ENCODE results near the gene KIAA0825.
"Not testable (repeated sequence)": the region's sequence is repeated elsewhere in the genome, so short reads cannot be mapped to it uniquely, and the experiment has no call there.

KIAA0825 gene

DNA sequence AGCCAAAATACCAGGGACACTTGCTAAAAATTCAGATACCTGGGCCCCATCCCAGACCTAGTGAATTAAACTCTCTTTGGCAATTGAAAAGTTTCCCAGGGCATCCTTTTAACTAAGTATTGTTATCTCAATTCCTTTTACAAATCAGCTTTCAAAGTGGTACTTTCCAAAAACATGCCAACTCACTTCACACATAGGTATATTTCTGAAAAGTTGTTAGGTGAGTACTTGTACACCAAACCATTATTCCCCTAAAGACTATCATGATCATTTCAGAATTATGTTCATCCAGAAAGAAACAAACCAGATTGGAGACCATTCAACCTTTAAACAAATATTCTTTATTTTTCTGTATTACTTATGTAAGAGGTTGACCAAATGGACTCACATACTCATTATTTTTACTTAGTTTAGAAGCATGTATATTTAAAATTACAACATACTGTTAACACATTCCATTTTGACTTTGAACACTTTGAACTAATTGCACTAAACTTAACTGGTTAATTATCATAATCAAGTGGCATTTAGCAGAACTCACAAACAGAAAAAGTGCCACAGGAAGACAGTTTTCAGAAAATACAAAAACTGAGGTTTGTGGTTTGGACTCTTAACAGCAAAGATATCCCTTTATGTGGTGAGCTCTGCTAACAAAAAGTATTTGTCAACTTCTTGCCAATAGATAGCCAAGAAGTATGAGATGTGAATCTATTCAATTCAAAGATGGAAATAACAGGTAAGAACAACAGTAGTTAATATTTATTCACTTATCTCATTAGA lies 40.7 kb downstream of the KIAA0825 start:
- no peak for DNase-seq

DNA sequence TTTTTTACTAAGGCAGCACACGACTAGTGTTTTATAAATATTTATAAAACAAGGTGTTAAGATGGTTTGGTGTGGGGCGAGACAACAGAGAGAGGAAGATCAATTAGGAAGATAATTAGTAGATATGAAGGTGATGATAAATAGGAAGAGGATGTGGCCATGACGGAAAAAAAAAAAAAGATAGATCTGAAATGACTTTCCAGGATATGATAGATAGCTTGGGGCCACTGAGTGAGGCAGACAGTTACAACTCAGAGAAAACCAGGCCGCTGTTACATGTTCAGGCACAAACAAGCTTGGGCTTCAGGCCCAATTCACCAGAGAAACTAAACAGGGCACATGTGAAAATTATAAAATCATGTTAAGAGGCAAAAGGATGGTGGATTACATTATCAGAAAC lies 43.2 kb downstream of the KIAA0825 start:
- no peak for DNase-seq

DNA sequence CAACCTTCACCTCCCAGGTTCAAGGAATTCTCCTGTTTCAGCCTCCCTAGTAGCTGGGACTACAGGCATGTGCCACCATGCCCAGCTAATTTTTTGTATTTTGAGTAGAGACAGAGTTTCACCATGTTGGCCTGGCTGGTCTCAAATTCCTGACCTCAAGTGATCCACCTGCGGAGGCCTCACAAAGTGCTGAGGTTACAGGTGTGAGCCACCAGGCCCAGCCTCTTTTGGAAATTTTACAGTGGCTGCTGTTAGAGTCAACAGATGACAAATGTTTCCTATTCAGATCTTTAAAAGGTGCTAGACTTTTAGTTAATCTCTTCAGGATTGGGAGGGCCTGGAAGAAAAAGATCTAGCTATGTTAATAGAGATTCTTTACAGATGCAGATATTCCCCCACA lies 45.1 kb downstream of the KIAA0825 start:
- not testable (repeated sequence) for DNase-seq

DNA sequence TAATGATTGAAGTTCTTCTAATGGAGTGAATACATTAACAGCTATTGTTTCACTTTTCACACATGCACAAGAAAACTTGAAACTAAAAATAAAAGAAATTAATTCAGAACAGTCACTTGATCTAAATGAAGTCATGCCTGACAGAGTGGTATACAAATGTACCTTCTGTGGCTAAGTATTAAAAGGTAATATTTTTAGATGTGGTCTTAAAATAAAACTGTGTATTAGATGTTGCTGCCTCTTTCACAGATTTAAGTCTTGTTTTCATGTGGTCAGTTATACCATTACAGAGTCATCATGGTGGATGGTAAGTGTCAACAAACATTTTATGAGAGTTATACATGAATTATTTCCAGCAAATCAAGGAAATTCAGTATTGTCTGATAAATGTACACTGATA lies 47.0 kb downstream of the KIAA0825 start:
- no peak for DNase-seq

DNA sequence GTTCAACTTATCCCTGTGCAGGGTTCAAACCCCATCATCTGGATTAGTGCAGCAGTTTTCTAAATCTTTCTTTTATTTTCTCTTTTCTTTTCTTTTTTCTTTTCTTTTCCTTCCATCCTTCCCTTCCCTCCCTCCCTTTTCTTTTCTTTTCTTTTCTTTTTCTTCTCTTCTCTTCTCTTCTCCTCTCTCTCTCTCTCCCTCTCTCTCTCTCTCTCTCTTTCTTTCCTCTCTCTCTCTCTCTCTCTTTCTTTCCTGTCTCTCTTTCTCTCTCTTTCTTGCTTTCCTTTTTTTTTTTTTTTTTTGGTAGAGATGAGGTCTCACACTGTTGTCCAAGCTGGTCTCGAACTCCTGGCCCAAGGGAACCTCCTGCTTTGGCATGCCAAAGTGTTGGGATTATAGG lies 53.6 kb downstream of the KIAA0825 start:
- no peak for DNase-seq

DNA sequence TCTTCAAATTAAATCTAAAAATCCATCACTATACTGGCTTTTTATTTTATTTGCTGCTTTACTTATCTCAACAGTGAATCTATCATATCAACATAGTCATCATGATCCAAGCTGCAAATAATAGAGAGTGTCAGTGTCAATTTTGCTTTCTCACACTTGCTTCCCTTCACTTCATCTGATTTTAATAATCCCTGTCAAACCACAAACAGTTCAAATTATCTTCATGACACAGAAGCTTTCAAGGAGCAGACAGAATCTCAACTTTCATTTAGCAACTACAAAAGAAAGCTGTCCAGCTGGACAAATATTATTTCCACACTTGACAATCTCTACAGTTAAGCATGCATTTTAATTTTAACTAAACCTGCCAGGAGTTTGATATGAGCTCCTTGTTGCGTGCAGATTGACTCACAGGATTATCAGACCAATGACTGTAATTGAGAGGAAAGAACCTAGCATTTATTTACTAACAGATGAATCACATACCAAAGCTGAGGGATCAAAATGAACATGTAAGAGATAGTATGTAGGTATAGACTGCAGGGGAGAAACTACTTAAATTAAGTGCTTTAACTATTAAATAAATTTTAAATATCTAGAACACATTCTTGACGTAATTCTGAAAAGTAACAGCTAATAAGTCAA lies 56.0 kb downstream of the KIAA0825 start:
- DNase-seq = peak; percentile 1 to 3

- DNase-seq = no peak
Observed at GRCh38 chr5:94558028-94558427, 60.4 kb downstream of the KIAA0825 start.

DNA sequence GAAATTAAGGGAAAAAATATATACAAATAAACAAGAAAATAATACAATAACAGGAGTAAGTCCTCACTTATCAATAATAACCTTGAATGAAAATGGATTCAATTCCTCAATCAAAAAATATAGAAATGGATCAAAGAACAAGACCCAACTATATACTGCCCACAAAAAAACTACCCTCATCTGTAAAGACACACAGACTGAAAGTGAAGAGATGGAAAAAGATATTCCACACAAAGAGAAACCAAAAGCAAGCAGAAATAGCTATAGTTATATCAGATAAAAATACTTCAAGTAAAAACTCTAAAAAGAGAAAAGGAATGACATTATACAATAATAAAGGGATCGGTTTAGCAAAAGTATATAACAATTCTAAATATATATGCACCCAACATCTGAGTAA lies 66.5 kb downstream of the KIAA0825 start:
- DNase-seq = no peak

- DNase-seq = no peak
Observed at GRCh38 chr5:94545870-94546625, 72.4 kb downstream of the KIAA0825 start.

DNA sequence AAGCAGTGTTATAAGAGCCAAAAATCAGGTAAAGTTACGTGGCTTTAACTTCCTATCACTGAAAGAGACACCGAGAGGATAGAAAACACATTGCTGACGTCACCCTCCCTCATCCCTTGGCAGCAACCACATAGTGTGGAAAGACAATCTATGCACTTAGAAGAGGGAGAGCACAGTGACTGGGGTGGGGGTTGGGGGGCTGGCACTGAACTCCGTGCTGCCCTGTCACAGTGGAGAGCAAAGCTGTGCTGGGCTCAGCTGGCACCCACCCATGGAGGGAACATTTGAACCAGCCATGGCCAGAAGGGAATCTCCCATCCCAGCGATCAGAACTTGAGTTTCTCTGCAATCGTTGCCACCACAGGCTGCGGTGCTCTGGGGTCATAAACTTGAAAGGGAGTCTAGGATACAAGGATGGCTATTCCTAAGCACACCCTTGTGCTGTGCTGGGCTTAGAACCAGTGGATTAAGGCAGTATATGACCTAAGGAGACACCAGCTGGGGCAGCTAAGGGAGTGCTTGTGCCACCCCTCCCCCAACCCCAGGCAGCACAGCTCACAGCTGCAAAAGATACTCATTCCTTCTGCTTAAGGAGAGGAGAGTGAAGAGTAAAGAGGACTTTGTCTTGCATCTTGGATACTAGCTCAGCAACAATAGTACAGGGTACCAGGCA lies 73.4 kb downstream of the KIAA0825 start:
- DNase-seq = no peak

DNA sequence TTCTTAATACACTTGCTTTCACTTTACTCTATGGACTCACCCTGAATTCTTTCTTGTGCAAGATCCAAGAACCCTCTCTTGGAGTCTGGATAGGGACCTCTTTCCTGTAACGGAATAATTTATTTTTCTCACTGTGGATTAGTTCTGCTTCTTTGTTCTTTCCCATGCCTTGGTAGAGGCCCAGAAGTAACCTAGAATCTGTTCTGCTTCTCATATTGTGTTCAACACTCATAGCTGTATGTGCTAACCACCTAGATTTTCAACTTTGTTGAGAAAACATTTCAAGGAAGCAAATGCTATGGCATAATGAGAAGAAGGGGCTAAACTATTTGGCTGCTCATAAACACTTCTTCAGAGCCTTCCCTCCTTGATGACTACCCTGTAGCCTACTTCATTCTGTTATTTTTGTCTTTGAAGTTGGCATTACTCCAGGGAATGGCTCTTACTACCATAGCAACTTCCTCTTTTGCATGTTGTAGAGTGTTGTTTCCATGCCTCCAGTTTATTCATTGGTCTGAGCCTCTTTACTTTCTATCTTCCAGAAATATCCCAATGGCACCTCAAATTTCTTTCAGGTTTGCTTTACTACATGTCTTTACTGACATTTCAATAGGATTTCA lies 74.3 kb downstream of the KIAA0825 start:
- no peak for DNase-seq

DNA sequence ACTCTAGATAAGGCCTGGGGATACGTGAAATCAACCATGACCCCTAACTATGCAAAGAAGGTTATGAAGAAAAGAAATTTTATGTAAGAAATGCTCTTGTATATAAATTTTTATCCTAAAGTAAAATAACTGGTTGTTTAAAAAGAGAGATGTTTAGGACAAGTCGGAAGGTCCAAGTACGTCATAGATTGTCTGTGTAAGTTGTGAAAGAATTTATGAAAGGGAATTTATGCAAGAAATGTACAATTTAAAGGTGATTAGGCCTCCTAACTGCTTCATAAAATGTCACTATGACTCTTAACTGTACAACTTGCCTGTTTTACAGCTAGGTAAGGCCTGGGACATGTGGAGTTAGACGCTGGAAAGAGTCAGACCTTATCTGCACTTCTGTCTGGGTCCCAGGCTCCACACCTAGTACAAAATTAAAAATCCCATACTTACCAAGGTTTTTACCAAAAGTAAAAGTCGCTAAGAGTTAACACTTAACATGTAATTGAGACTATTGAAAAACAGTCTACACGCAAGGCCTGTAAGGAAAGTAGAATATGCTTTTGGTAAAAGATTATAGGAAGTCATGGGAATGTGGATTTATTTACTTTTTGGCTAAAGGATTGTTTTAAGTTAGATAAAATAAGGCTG lies 77.4 kb downstream of the KIAA0825 start:
- no peak for DNase-seq

DNA sequence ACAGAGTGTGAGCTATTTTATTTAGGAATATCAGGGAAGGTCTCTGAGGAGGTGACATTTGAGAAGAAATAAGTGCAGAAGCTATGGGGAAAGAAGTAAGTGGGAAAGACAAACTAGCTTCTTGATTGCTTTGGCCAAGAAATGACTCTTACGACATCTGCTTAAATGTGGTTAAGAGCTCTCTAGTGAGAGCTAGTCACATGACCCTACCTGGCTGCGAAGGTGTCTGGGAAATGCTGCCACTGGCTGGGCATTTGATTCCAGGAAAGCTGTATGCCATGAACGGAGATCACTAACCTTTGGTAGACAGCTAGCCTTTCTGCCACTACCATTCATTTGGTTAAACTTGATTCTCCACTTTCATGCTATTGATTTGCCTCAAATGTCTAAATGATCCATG lies 80.1 kb downstream of the KIAA0825 start:
- DNase-seq = no peak

- no peak for DNase-seq
Observed at GRCh38 chr5:94526706-94527105, 91.7 kb downstream of the KIAA0825 start.

- peak in 1 of 2 experiments; percentile 2 for DNase-seq
Observed at GRCh38 chr5:94524841-94525697, 93.3 kb downstream of the KIAA0825 start.

- DNase-seq = no peak
Observed at GRCh38 chr5:94523018-94523417, 95.4 kb downstream of the KIAA0825 start.

DNA sequence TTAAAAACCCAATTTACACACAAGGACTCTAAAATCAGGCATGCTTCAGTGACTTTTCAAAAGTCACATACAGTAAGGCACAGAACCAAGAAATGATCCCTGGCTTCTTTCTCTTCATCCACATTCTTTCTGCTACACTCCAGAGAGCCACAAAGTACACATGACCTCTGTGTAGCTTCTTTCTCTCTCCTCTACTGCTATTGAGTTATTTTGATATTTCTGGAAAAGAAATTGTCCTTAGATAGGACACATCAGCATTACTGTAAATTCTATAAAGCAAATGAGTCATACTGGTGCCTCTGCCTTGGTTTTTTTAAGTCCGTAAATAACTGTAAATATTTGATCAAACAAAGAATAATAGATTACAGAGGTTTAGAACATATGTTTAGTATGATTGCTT lies 96.3 kb downstream of the KIAA0825 start:
- DNase-seq = no peak

GRCh38 chr5:94517490-94518488 lies 100.6 kb downstream of the KIAA0825 start:
- no peak for DNase-seq

GRCh38 chr5:94516148-94516547 lies 102.3 kb downstream of the KIAA0825 start:
- no peak for DNase-seq

Data from NCI-H1930 (cell line).